Ammon's horn (tissue), 1 donor: ENCODE data around the gene BST2.
"Not testable (repeated sequence)": the region's sequence is repeated elsewhere in the genome, so short reads cannot be mapped to it uniquely, and the experiment has no call there.

Source experiments
- DNase-seq: peaks from one replicate; pipeline ENCODE4 v3.0.0-alpha.2; 2016; ENCODE audit warnings: low spot score

BST2 gene

DNA sequence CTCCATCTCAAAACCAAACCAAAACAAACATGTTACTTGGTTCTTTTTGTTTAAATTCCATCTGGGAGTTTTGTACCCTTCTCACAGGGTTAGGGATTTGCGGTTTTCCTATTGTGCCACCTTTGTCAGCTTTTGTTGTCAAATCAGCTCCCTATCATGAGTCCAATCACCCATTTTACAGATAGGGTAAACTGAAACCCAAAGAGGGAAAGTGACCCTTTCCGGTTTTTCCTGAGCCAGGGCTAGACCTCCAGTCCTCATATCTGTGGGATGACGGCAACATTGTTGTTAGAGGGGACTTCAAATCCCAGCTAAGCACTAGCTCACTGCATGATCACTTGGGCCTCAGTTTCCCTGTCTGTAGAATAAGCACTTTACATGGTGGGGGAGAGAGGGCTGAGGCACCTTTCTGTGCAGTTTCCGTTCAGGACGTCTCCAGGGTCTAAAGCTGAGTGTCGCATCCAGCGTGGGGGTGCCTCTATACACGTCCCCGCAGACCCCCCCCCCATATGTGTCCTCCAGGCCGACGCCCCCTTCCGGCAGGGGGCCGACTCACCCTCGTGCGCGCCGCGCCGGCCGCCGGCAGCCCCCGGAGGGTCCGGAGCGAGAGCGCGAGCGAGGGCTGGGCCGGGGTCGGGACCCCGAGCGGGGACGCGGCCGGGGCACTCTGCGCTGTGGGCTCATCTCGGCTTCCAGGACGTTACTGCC lies 15.3 kb downstream of the BST2 start:
- no peak for DNase-seq

DNA sequence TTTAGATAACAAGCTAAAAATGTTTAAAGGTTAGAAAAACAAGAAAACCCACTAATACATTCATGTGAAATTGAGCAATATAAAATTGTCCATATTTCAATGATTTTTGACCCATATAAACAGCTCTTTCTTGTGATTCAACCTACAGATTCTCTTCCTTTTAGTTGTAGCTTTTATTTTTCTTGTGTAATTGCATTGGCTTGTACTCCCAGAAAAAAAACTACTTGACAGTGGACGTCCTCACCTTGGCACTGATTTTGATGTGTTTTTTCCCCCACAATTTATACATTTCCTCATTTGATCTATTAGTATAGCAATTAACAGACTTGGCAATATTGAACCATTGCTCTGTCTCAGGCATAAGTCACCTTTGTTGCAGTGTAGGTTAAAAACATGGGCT lies 16.1 kb downstream of the BST2 start:
- no peak for DNase-seq

DNA sequence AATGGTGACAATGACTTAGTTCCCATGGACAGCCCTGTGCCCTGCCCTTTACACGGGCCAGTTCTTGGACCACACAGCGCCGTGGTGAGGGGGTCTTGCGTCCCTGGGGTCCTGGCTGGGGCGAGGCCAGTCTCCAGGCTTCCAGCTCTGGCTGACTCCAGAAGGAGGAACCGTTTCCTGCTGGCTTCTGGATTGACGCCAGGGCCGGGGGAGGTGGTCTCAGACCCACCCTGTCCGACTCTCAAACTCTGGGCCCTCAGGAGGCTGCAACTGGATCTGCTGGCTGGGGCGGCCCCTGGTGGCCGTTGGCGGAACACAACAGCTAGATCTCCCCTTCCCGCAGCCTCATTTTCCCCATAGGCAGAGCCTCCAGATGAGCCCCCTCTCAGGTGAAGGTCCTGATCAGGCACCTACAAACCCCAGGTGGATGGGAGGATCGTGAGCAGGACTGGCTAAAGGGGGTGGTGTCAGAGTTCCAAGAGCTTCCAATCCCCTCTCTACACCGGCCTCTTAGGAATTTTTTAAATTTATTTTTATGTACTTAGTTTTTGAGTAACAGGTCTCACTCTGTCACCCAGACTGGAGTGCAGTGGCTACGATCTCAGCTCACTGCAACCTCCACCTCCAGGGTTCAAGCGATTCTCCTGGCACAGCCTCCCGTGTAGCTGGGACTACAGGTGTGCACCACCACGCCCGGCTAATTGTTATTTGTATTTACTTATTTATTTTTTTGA lies 19.4 kb downstream of the BST2 start:
- DNase-seq = peak; percentile 41

DNA sequence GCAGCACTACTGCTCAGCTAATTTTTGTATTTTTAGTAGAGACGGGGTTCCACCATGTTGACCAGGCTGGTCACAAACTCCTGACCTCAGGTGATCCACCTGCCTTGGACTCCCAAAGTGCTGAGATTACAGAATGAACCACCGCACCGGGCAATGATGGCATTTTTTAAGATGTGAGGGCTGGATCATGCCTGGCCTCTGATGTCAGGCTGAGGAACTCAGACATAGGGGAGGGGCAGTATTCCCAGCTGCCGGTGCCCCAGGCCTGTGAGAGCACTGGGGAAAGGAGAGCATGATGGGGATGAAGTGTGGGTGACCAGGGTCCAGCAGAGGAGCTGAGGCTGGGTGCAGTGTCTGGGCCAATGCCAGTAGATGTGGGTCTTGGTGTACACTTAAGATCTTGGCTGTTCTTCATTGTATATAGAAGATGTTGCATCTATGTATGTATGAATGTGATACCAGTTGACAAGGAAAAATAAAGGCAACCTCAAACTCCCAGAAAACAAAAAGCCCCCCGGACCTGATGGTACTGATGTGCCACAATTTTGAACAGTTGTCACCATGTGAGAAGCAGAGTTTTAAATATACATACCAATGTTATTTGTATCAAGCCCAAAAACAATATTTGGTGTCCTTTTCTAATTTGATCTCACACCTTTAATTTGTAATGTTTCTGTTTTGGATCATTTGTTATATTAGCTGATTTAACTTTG lies 24.8 kb downstream of the BST2 start:
- no peak for DNase-seq

DNA sequence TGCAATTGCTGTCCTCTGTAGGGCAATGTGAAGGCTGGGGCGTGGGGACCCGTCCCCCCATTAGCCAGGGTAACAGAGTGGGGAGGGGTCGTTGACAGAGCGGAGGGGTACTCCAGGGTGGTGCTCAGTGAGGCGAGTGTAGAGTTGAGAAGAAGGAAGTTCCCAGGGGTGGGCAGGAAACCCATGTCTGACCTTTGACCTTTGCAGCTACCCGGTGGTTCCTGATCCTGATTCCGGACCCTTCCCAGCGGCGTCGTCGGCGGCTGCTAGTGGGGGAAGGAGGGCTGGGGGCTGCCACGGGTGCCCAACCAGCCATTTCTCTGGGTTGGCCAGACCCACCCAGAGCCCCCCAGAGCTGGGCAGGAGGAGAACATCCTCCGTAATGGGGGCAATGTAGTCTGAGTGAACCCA lies 26.2 kb downstream of the BST2 start:
- no peak for DNase-seq

DNA sequence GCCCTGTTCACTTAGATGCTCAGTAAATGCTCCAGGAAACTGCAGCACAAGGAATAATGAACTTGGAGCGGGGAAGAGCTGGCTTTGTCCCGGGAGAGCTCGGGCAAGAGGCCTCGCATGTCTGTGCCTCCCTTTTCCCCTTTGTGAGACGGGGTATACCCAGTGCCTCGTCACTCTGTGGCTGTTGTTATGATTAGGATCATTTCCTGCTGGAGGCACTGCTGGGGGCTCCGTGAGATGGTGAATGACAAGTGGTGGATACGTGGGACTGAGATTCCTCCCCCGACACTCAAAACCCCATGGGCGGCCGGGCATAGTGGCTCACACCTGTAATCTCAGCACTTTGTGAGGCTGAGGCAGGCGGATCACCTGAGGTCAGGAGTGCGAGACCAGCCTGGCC lies 27.2 kb downstream of the BST2 start:
- DNase-seq = no peak

DNA sequence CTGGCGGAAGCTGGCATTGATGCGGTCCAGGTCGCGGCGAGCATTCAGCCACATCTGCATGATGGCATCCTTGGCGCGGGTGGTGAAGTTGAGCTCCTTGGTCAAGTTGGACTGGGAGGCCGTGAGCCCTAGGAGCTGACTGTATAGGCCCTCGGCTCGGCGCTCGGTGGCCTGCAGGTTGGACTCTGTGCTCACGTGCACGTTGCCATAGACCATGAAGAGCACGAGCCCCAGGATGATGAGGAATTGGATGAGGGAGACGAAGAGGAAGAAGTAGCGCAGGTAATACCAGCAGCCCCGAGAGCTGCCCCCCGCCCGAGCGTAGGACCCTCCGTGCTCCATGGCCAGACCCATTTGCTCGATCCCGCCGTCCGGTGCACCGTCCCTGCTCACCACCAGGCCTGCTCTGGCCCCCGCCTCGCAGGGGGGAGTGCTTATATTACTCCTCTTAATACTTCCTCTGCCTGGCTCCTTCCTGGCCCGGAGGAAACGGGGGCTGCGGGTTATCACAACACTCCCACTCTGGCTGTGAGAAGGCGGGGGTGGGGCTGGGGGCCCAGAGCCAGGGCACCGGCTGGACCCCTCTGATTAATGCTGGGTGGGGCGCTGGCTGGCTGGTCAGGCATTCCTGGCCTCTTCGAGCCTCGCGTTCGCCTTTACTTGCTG lies 28.4 kb downstream of the BST2 start, which contains the start of gene PLVAP:
Gene PLVAP, minus strand, starts transcription at position 408 of the 666 bp plus-strand sequence. Its CDS starts 54 bp downstream, at position 354.
- DNase-seq = no peak

DNA sequence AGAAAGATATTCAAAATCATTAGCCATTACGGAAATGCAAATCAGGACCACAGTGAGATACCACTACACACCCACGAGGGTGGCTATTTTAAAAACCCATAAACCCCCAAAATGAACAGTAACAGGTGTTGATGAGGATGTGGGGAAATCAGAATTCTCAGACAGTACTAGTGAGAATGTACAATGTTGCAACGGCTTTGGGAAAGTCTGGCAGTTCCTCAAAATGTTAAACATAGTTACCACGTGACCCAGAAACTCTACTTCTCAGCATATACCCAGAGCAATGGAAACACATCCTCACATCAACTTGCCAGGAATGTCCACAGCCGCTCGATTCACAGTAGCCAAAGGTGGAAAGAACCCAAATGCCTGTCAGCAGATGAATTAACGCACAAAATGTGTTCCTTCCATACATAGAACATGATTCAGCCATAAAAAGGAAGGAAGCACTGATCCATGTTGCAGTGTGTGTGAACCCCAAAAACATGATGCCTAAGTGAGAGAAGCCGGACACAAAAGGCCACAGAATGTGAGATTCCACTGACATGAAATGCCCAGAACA lies 35.3 kb downstream of the BST2 start:
- peak; percentile 66 for DNase-seq

DNA sequence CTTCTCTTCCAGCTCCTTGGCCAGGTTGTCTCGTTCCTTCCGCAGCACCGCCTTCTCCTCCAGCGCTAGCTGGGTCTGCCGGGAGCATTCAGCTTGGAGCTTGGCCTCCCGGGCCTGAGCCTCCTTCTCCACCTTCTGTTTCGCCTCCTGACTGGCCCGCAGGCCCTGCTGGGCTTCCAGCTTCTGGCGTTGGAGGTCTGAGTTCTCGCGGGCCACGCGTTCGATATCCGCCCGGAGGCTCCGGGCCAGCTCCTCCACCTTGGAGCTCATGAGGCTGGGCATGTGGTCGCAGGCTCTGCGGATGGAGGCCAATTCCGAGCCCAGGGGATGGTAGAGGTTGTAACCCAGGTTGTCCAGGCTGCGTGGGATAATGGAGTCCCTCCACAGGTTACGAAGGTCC lies 40.1 kb downstream of the BST2 start:
- DNase-seq = no peak

DNA sequence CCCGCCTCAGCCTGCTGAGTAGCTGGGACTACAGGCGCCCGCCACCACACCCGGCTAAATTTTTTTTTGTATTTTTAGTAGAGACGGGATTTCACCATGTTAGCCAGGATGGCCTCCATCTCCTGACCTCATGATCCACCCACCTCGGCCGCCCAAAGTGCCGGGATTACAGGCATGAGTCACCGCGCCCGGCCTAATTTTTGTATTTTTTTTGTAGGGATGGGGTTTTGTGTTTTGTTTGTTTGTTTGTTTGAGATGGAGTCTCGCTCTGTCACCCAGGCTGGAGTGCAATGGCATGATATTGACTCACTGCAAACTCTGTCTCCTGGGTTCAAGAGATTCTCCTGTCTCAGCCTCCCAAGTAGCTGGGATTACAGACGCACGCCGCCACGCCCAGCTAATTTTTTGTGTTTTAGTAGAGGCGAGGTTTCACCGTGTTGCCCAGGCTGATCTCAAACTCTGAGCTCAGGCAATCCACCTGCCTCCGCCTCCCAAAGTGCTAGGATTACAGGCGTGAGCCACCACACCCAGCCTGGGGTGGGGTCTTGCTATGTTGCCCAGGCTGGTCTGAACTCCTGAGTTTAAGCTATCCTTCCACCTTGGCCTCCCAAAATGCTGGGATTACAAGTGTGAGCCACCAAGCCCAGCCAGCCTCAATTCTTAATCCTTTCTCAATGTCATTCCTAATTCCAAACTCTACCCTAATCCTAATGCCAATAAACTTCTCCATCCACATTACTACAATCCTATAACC lies 41.4 kb downstream of the BST2 start:
- not testable (repeated sequence) for DNase-seq

DNA sequence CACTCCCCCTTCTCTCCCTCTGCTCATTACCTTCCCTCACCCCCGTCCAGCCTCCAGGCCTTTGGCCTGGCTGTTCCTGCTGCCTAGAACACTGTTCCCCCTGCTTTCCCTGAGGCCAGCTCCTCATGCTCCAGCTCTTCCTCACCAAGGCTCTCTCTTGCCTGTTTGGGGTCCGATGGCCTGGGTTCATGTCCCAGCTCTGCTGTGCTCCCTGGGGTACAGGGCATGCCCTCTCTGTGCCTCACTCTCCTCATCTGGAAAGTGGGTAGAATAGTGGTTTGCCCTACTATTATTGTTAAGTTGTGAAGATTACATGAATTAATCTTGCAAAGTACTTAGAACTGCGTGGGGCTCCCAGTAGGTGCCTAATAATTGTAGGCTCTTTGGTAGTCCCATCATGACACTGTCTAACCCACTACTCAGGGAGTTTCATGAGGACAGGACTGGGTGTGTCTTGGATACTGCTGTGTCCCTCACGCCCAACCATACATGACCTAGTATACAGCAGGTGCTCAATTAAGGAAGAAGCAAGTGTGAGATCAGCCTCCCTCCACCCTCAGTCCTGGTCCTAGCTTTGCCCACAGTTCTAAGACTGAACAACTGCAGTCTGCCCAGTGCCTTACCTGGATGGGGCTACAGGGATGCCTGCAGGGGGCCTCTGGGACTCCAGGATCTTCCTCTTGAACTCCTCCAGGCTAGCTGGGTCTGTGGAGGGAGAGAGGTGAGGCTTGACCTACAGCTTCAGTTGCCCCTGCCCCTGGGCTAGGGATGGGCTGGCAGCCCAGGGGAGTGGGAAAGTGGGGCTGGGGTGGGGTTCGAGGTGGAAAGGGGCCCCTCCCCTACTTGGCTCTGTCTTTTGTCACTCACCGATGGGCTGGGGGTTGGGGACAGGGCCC lies 45.3 kb downstream of the BST2 start:
- no peak for DNase-seq

DNA sequence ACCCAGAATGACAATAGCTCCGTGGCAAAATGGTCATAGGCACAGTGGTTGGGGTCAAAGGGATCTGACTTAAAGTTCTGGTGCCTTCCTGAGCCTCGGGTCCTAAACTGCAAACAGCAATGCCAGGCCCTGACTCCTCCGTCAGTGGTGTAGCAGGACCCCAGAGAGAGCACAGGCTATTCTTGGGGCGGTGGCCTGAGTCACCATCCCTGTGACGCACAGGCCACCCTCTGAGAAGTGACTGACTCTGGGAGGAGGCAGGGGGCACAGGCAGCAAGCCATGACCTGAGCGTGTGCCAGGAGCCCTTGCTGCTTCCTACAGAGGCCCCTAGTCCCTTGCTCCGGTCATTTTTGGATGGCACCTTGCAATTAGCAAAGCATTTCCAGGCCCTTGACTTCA lies 47.0 kb downstream of the BST2 start:
- no peak for DNase-seq

DNA sequence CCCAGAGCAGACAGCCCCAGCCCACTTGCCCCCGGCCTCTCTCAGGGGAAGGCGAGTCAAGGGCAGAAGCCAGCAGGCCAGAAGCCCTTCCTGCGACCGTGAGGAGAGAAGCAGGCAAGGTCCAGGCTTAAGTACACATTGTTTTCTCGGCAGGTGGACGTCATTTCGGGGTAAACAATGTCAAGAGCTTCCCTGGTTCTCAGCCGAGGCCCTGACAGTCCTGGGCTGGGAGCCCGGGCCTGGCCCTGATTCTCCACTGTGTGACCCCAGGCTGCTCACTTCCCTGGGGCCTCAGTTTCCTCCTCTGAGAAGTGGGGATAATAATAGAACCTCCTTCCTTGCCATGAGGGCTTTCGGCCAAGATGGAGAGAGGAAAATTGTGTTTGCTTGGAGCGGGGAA lies 47.7 kb downstream of the BST2 start:
- no peak for DNase-seq

DNA sequence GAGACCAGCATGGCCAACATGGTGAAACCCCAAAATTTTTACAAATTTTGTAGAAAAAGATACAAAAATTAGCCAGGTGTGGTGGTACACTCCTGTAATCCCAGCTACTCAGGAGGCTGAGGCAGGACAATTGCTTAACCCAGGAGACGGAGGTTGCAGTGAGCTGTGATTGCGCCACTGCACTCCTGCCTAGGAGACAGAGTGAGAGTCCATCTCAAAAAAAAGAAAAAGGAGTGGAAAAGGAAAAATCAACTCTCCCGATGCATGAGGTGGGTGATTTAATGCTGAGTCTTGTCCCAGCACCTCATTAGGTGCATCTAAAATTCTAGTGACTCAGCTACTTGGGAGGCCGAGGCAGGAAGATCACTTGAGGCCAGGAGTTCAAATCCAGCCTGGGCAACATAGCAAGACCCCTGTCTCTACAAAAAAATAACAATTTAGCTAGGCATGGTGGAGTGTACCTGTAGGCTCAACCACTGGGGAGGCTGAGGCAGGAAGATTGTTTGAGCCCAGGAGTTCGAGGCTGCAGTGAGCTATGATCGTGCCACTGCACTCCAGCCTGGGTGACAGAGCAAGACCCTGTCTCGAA lies 48.3 kb downstream of the BST2 start:
- no peak for DNase-seq

DNA sequence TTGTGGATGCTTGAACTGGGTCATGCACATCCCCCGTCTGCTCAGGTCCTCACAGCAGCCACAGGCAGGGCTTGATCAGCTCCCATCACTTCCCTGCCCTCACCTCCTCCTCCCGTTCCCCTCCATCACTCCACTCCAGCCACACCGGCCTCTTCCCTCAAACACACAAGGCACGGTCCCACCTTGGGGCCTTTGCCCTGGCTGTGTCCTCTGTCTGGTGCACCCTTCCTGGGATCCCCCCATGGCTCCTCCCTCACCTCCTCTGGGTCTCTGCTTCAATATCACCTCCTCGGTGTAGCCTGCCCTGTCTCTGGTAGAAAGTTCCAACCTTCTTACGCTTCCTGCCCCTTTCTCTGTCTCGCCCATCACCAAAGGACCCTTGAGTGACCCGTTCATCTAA lies 52.0 kb downstream of the BST2 start:
- DNase-seq = no peak
